B cell (primary cell): ENCODE data around the gene VPS45. TPM values are rescaled to one million over a fixed set of nuclear protein-coding genes. Genes with fewer than 3 reads are reported as not detected.

ENCODE experiments used
- ATAC-seq: fragments of 200-7000 bp; cut with Tn5 transposase; one replicate; pipeline ENCODE4 v1.10.0; 2021; ENCODE audit warnings: low read depth, mild to moderate bottlenecking, moderate number of reproducible peaks, moderate library complexity
- CTCF ChIA-PET: fragments of 350-600 bp; sonication (Branson Sonifier 250); formaldehyde crosslinking; loops from one replicate; lab custom pipeline; 2021; ENCODE audit warnings: antibody characterized with exemption, inconsistent platforms; lab: Charles Lee
- POLR2A ChIA-PET: fragments of 350-600 bp; sonication (Branson Sonifier 250); formaldehyde crosslinking; loops from one replicate; lab custom pipeline; 2021; ENCODE audit warnings: antibody characterized with exemption; lab: Charles Lee
- DNase-seq: peaks from one replicate; pipeline ENCODE4 v3.0.0; 2013
- H2AFZ ChIP-seq: 2 replicates; pipeline ENCODE4 v1.6.1; 2012; ENCODE audit warnings: mild to moderate bottlenecking, low read depth, low read length; ENCODE audit not compliant: insufficient read depth, poor library complexity, severe bottlenecking
- H3K27ac ChIP-seq, 2 donors: 1 replicate in 1 of 2; 2 replicates in 1 of 2; pipeline ENCODE4 v1.5.1; 2012 to 2013; ENCODE audit warnings: low read length in 2 of 2, mild to moderate bottlenecking in 2 of 2, moderate library complexity in 1 of 2
- H3K27me3 ChIP-seq, 4 experiments: fragments of 200-600 bp in 1 of 4; sonication (generic) in 1 of 4; replicated peaks in 1 of 4; 1 replicate in 2 of 4; 2 replicates in 2 of 4; pipeline versions ENCODE4 v1.6.1 to v1.7.0; 2013 to 2016; ENCODE audit warnings: low read length in 3 of 4, mild to moderate bottlenecking in 2 of 4, mixed read lengths in 1 of 4, moderate library complexity in 1 of 4; ENCODE audit not compliant: insufficient read depth in 4 of 4, control insufficient read depth in 3 of 4; ENCODE audit errors: control extremely low read depth in 1 of 4
- H3K36me3 ChIP-seq, 2 experiments: replicated peaks in 1 of 2; 1 replicate in 1 of 2; 2 replicates in 1 of 2; pipeline versions ENCODE4 v1.6.1 to v1.7.1; 2013; ENCODE audit warnings: low read length in 1 of 2; ENCODE audit not compliant: insufficient read depth in 2 of 2, control insufficient read depth in 1 of 2; ENCODE audit errors: control extremely low read depth in 1 of 2, extremely low read depth in 1 of 2
- H3K4me1 ChIP-seq, 2 donors: fragments of 200-600 bp in 1 of 2; sonication (generic) in 1 of 2; 1 replicate in 1 of 2; 2 replicates in 1 of 2; pipeline versions ENCODE4 v1.5.1 to v1.6.1; 2013 to 2017; ENCODE audit warnings: low read length in 2 of 2; ENCODE audit not compliant: control insufficient read depth in 2 of 2, insufficient read depth in 2 of 2
- H3K4me2 ChIP-seq: replicated peaks from 2 replicates; pipeline ENCODE3; 2012; ENCODE audit warnings: mild to moderate bottlenecking, low read depth, low read length; ENCODE audit not compliant: poor library complexity, severe bottlenecking
- H3K4me3 ChIP-seq, 5 experiments: fragments of 200-600 bp in 1 of 5; sonication (generic) in 1 of 5; 1 replicate in 3 of 5; 2 replicates in 2 of 5; pipeline versions ENCODE4 v1.5.1 to v1.7.0; 2011 to 2016; ENCODE audit warnings: low read length in 4 of 5, mild to moderate bottlenecking in 4 of 5, low read depth in 2 of 5, control low read depth in 1 of 5, moderate library complexity in 1 of 5; ENCODE audit not compliant: insufficient read depth in 1 of 5; ENCODE audit errors: control extremely low read depth in 1 of 5, extremely low read depth in 1 of 5
- H3K79me2 ChIP-seq: fragments of 200-600 bp; sonication (generic); one replicate; pipeline ENCODE4 v1.6.0; 2016; ENCODE audit warnings: low read length; ENCODE audit not compliant: control insufficient read depth, insufficient read depth
- H3K9ac ChIP-seq: fragments of 200-600 bp; sonication (generic); 2 replicates; pipeline ENCODE4 v1.6.1; 2017; ENCODE audit warnings: mild to moderate bottlenecking, low read length, moderate library complexity
- H3K9me3 ChIP-seq, 3 donors: one replicate each; pipeline versions ENCODE4 v1.6.1 to v1.7.1; 2013; ENCODE audit warnings: low read length in 2 of 3; ENCODE audit not compliant: control insufficient read depth in 2 of 3, insufficient read depth in 1 of 3; ENCODE audit errors: control extremely low read depth in 1 of 3
- H4K20me1 ChIP-seq: 2 replicates; pipeline ENCODE4 v1.6.0; 2012; ENCODE audit warnings: mild to moderate bottlenecking, low read length; ENCODE audit not compliant: insufficient read depth, control insufficient read depth, poor library complexity, severe bottlenecking
- H3K27ac Mint-ChIP-seq: one replicate; pipeline ENCODE4 v1.8.0; 2021; ENCODE audit warnings: mixed read lengths
- H3K27me3 Mint-ChIP-seq: one replicate; pipeline ENCODE4 v1.8.0; 2021; ENCODE audit warnings: mixed read lengths
- H3K4me1 Mint-ChIP-seq: one replicate; pipeline ENCODE4 v1.8.0; 2021; ENCODE audit warnings: mixed read lengths
- H3K4me3 Mint-ChIP-seq: one replicate; pipeline ENCODE4 v1.8.0; 2021; ENCODE audit warnings: mixed read lengths
- H3K9me3 Mint-ChIP-seq: one replicate; pipeline ENCODE4 v1.8.0; 2022; ENCODE audit warnings: mixed read lengths; ENCODE audit not compliant: insufficient read depth
- CTCF ChIP-seq: fragments of 200-600 bp; IDR thresholded peaks from one replicate; pipeline ENCODE4 v1.8.0; 2022; ENCODE audit warnings: antibody characterized with exemption, mild to moderate bottlenecking
- EZH2 ChIP-seq: IDR thresholded peaks from 2 replicates; pipeline ENCODE4 v1.6.1; 2012; ENCODE audit warnings: borderline replicate concordance, low read depth, mild to moderate bottlenecking, moderate library complexity, low read length; ENCODE audit not compliant: insufficient read depth, poor library complexity, severe bottlenecking
- WGBS: methylation state at CpG from one replicate; pipeline ENCODE4 v1.1.5; 2013; ENCODE audit warnings: missing lambda C conversion rate; ENCODE audit not compliant: insufficient coverage; 5-methylcytosine and 5-hydroxymethylcytosine counted together
- intact Hi-C: fragments of 100-400 bp; cut with micrococcal nuclease; formaldehyde crosslinking; loops from one replicate; pipeline ENCODE4 v1.10.0; 2022
- polyA plus RNA-seq: library from polyadenylated mRNA; depleted of rRNA; stranded (reverse); fragments of >200 nt; gene quantifications from 2 replicates; pipeline ENCODE4 v1.2.3, GENCODE V29; 2012
- total RNA-seq, 2 donors: library from RNA; stranded (reverse); fragments of 120-200 nt in 1 of 2; gene quantifications; 1 replicate in 1 of 2; 2 replicates in 1 of 2; pipeline versions ENCODE4 v1.2.3 to v1.2.4, GENCODE V29; 2013 to 2022

The VPS45 gene
- total and polyA plus RNA-seq, 2 donors (not counting 1 experiment from before 2014, with no cell fraction given): 23.4 to 49.1 TPM

- POLR2A ChIA-PET: no interaction called here
- Mint-ChIP-seq H3K4me1 (peaks cover 51% of the 10 kb centered on the region), H3K27me3 (no peaks in the 10 kb centered on the region), H3K4me3 (peak overlapping the region; percentile 6), H3K9me3 (no peaks in the 10 kb centered on the region), H3K27ac (peak overlapping the region; percentile 16)
- Histone ChIP-seq H3K4me3 (no peak overlapping the region), H3K27ac (peak overlapping the region in 1 of 2 donors; percentile 34), H2AFZ (no peak overlapping the region), H3K4me1 (peaks cover 31 to 36% of the 10 kb centered on the region in 2 donors), H3K4me2 (no peak overlapping the region), H3K79me2 (peaks cover 44% of the 10 kb centered on the region), H3K36me3 (peaks cover 0 to 6% of the 10 kb centered on the region in 2 experiments), H4K20me1 (peaks cover 6% of the 10 kb centered on the region), H3K9me3 (no peaks in the 10 kb centered on the region), H3K9ac (no peak overlapping the region), H3K27me3 (no peaks in the 10 kb centered on the region)
- CTCF ChIA-PET: interaction anchor here (0.8 to 2.3 kb wide), 3 partner anchors 14 to 73 kb away, joined by 4 to 9 read pairs (median 5); no protein-coding TSS in a partner anchor
- intact Hi-C loops: loop anchor here (5.0 kb wide), 1 partner anchor 35 kb away; no protein-coding TSS in a partner anchor
- WGBS: 63% methylated on average over 1 of the region's 10 CpGs
- ATAC-seq: no peak
- TF ChIP-seq EZH2 (no peak), CTCF (no peak)
- no peak for DNase-seq
Measured at GRCh38 chr1:150146849-150147542, 79.4 kb downstream of the VPS45 start.

GRCh38 chr1:150148837-150149270, 81.3 kb downstream of the VPS45 start:
- Mint-ChIP-seq H3K27ac (peak overlapping the region; percentile 97), H3K4me1 (peaks cover 67% of the 10 kb centered on the region), H3K4me3 (peak overlapping the region; percentile 98), H3K9me3 (no peaks in the 10 kb centered on the region), H3K27me3 (no peaks in the 10 kb centered on the region)
- peak overlapping the region; percentile 80 to 92 for H3K27ac ChIP-seq
- H3K79me2 ChIP-seq: peaks cover 53% of the 10 kb centered on the region
- DNase-seq (no peak), ATAC-seq (no peak)
- TF ChIP-seq CTCF (no peak), EZH2 (no peak)
- CTCF ChIA-PET: interaction anchor here (0.7 to 3.4 kb wide), 8 partner anchors 11 to 186 kb away, joined by 3 to 26 read pairs (median 18); no protein-coding TSS in a partner anchor
- H3K4me1 ChIP-seq: peaks cover 47 to 54% of the 10 kb centered on the region in 2 donors
- POLR2A ChIA-PET: interaction anchor here (0.6 to 5.0 kb wide), 7 partner anchors 13 to 261 kb away, joined by 3 to 139 read pairs (median 3); a partner anchor contains a TSS
- no peaks in the 10 kb centered on the region for H3K27me3 ChIP-seq
- H3K4me2 ChIP-seq: peak overlapping the region; percentile 88
- no peaks in the 10 kb centered on the region for H3K9me3 ChIP-seq
- intact Hi-C loops: loop anchor here (5.0 kb wide), 1 partner anchor 37 kb away; no protein-coding TSS in a partner anchor
- peak overlapping the region; percentile 87 for H2AFZ ChIP-seq
- 4% methylated on average over 3 of the region's 8 CpGs for WGBS
- peaks cover 6% of the 10 kb centered on the region for H4K20me1 ChIP-seq
- peaks cover 0 to 20% of the 10 kb centered on the region in 2 experiments for H3K36me3 ChIP-seq
- H3K9ac ChIP-seq: peak overlapping the region; percentile 98
- H3K4me3 ChIP-seq: peak overlapping the region; percentile 72 to 96 (median 93)
